ENCODE measurements around the gene NAPG.

DNA sequence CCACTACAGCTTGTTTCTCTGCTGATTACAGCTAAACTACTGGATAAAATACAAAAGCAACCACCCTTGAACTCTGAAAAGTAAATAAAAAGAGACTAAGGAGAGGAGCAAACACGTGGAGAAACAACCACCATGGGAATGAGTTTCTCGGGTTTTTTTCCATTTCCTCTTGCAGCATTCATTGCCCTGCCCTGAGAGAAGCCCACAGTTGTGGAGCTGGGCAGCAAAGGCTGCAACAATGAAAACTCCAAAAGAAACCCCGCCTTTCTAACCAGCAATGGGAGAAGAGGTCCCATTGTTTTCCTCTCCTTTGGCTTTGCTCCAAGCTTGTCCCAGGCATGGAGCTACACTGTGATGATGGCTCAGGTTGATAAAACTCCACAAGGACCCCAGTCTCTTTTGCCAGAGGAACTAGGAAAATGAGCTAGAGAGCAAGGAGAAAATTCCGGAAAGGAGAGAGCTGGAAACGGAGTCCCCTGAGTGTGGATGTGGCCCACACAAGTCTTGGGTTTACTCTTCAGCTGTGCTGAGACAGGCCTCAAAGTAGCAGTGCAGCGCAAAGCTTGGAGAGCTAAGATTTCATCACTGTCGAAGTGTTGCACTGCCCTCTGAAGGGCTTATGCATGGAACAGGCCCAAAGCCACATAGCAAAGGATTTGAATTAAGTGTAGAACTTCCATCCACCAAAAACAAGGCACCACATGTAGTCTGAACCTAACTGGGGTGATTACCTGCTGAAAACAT lies 20.9 kb downstream of the NAPG start:
- TF ChIP-seq POLR2A (IDR thresholded peaks at IDR 0.05; ENCODE audit: low read depth, low read length) (no peak), TAF1 (IDR thresholded peaks at IDR 0.05; ENCODE audit: low read depth, low read length) (no peak), POLR2AphosphoS5 (IDR thresholded peaks at IDR 0.05; ENCODE audit: low read depth, low read length) (no peak), SPI1 (IDR thresholded peaks at IDR 0.05; ENCODE audit: low read depth, low read length) (no peak), PAX5 (IDR thresholded peaks at IDR 0.05; ENCODE audit: insufficient read depth, low read length, severe bottlenecking) (no peak), POU2F2 (IDR thresholded peaks at IDR 0.05; ENCODE audit: low read depth, low read length) (no peak)
